Activated CD4-positive, alpha-beta T cell treated with anti-CD3 and anti-CD28 coated beads, Interleukin-2, Interleukin-6, amounts not matched to agents 100 ng/mL and 50 ng/mL, durations not matched to agents 16 hours and 8 hours (primary cell): ENCODE results near the gene SIPA1.
"Not testable (repeated sequence)": the region's sequence is repeated elsewhere in the genome, so short reads cannot be mapped to it uniquely, and the experiment has no call there.

Experiments used
- DNase-seq: peaks from one replicate; pipeline ENCODE4 v3.0.0-alpha.2; 2020

Gene SIPA1

DNA sequence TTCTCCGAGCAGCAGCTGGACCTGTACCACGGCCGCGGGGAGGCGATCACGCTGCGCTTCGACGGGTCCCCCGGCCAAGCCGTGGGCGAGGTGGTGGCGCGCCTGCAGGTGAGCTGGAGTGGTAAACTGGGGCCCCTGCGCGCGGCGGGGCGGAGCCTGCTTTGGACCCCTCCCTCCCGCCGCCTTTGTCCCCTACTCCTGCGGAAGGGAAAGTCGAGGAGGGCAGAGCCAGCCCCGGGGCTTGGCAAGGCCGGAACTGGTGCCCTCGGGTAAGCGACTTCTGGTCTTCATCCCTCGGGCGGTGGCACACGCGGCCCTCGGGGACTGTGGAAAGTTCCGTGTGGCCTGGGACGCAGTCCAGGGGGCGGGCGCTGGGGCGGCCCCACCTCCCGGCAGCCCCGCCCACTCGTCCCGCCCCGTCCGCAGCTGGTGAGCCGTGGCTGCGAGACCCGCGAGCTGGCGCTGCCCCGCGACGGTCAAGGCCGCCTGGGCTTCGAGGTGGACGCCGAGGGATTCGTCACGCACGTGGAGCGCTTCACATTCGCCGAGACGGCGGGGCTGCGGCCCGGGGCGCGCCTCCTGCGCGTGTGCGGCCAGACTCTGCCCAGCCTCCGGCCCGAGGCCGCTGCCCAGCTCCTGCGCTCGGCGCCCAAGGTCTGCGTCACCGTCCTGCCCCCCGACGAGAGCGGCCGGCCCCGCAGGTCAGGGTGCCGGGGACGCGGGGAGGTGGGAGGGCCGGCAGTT is 9.2 kb downstream of the SIPA1 start:
- no peak for DNase-seq

DNA sequence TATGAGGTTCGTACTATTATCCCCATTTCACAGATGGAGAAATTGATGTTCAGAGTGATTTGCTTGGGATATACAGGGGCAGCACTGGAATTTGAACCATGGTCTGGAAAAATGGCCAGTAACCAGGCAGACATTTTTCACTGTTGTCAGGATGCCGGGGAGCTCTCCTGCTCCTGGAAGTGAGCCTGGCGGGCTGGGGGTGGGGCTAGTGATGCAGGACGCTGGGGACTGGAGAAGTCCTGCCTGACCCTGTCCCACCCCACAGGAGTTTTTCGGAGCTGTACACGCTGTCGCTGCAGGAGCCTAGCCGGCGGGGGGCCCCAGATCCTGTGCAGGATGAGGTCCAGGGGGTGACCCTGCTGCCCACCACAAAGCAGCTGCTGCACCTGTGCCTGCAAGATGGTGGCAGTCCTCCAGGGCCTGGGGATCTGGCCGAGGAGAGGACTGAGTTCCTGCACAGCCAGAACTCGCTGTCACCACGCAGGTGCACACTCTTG is 11.1 kb downstream of the SIPA1 start:
- DNase-seq: no peak

DNA sequence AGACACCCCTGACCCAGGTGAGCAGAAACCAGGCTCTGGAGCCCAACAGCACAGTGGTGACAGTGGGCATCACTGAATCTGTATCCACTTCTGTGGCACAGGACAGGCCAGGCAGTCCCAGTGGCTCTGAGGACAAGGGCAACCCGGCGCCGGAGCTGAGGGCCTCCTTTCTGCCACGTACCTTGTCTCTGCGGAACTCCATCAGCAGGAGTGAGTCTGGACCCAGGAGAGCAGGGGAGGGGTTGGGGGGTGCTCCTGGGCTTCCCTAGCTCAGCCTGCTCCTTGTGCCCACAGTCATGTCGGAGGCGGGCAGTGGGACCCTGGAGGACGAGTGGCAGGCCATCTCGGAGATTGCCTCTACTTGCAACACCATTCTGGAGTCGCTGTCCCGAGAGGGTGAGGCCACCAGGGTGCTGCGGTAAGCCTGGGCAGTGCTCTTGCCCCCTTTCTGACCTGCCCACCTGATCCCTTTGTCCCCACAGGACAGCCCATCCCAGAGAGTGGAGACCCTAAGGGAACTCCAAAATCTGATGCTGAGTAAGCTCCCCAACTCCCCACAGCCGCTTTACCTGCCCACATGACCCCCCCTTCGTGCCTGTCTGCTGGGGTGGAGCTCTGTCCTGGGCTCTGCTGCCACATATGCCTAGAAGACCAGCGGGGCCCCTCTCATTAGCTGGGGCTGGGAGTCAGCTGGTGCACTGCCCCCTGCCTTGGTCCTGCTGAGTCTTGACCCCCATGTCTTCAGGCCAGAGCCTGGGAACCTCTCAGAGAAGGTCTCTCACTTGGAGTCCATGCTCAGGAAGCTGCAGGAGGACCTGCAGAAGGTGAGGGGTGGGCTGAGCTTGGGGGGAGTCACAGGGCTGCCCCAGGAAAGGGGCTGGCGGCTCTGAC is 12.0 kb downstream of the SIPA1 start:
- no peak for DNase-seq

DNA sequence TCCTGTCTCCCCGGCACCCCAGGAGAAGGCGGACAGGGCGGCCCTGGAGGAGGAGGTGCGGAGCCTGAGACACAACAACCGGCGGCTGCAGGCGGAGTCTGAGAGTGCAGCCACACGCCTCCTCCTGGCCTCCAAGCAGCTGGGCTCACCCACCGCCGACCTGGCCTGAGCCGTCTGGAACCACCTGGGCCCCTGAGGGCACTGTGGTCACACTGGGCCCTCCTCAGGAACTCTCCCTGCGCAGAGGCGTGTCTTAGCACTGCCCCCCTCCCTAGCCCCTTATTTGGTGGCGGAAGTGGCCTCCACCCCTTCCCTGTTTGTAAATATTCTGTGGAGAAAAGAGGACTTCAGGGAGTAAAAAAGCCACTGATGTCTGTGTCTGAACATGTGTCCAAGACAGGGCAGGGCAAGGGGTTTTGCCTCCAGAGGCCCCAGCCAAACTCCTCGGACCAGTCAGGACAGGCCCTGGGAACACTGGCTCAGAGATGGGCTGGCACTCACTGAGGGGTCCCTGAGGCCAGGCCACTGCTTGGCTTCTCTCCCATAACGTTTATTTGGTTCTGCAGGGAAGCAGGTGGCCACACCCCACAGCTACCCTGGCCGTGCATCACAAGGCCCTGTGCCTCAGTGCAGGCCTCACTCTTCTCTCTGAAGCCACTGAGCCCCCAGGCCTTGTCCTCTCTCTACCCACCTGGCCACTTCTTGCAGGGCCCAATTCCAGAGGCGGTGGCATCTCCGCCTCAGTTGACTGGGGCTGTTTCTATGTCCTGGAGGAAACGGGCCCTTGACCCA is 12.8 kb downstream of the SIPA1 start:
- DNase-seq: no peak

DNA sequence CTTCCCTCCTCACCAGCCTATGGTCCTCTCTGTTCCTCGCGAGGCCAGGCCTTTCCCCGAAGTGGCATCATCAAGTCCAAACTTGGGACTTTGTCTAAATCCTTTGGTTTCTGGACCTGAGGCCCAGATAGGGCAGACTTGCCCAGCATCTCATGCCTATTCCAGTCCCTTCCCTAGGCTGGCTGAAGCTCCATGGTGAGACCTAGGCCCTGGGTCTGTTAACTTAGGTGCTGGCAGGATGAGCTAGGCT is 13.4 kb downstream of the SIPA1 start:
- DNase-seq: no peak

DNA sequence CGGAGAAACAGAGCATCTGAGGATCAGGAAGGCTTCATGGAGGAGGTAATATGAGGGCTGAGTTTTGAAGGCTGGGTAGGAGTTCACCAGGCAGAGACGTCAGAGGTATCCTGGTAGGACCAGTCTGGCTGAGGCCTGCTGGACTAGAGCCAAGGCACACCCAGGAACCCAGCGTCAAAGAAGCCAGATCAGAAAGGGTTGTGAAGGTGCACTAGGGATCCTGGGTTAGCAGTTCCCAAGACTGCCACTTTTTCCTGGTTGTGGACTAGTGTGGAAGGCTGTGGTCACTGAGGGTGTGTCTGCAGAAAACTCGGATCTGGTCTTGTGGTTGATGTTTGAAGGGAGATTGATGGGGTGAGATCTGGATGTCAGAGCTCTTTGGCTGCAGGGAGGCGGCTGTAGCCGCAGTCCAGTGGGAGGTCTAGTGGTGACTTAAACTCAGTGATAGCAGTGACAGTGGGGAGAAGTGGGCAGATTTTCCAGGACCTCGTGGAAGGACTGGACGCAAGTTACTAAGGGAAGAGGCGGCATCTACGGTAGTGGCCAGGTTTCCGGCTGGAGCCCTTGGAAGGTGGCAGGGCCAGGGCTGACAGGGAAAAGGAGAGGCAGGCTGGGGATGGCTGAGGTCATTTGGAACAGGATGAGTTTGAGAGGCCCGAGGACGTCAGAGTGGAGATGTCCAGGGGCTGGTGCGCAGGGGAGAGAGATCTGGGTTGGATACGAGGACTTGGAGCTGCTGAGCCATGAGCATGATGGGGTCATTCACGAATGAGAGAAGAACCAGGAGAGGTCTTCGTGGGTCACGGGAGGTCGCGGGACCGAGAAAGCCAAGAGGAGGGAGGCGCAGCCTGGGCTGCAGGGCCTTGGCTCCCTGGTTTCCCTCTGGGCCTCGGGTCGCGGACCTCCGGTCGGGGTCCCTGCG is 13.9 kb downstream of the SIPA1 start:
- DNase-seq: no peak

DNA sequence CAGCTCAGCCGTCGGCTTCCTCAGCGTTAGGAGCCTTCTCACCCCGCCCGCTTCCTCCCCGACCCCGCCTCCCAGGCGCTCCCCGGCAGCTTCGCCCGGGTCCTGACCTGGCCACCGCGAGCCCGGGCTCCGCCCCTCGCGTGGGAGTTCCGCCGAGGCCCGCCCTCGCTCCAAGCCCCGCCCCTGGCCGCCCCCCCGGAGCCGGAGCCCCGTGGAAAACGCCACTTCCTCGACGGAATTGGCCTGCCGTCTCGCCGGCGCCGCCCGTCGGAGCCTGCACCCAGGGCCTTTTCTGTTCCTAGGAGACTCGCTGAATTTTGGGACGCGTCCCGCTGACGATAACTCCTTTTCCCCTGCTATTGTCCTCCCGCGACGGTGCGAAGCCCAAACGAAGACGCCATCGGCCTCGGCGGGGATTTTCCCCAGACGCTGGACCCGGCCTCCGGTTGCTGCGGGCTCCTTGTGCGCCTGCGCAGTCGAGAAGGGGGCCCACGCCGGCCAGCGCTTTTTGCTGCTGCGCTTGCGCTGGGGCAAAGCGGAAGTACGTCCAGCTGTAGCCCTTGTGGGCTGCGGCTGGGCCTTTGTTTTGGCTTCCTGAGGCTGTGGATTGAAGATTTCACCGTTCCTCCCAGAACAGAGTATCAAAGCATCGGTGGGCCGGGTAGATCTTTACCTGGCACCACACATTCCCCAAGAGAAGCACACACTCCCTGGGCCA is 14.8 kb downstream of the SIPA1 start:
- peak; percentile 95 for DNase-seq

DNA sequence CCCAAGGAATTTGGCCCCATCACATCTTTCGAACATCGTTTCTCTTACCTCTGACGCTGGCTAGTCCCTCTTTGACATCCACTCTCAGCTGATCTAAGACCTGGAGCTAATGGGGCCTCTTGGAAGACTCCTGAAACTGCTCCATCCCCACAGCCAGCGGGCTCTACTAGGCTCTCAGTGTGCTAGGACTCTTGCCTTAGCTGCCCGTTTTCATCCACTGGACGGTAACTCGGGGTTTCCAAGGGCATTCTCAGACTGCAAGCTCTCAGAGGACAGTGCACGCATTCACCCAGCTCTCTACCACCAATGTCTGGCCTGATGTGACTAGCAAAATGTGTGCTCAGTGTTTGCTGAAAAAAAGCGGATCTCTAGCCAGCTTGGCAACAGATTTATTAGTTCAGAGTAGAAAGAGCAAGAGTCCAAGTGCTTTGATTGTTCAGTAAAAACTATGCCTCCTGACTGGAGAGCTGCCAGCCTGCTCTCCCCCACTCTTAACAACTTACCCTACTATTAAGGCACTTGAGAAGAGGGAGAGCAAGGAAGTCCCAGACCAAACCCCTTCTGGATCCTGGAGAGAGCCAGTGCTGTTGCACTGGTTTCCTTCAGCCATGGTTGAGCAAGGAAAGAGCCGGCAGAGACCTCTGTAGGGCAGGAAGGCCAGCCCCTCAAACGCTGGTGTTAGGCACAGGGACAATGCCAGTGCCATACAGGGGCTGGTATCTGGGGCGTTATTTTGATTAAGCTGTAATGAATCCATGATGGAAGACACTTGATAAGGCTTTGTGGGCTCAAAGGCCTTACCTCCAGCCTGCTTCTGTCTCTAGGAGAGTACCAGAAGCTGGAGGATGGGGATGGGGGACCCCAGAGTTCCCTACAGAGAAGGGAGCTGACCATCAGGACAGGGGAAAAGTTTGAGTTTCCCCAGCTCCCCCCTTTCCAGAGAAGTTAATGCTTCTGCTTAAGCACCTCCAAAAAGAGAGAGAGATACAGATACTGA is 15.6 kb downstream of the SIPA1 start:
- DNase-seq: no peak

DNA sequence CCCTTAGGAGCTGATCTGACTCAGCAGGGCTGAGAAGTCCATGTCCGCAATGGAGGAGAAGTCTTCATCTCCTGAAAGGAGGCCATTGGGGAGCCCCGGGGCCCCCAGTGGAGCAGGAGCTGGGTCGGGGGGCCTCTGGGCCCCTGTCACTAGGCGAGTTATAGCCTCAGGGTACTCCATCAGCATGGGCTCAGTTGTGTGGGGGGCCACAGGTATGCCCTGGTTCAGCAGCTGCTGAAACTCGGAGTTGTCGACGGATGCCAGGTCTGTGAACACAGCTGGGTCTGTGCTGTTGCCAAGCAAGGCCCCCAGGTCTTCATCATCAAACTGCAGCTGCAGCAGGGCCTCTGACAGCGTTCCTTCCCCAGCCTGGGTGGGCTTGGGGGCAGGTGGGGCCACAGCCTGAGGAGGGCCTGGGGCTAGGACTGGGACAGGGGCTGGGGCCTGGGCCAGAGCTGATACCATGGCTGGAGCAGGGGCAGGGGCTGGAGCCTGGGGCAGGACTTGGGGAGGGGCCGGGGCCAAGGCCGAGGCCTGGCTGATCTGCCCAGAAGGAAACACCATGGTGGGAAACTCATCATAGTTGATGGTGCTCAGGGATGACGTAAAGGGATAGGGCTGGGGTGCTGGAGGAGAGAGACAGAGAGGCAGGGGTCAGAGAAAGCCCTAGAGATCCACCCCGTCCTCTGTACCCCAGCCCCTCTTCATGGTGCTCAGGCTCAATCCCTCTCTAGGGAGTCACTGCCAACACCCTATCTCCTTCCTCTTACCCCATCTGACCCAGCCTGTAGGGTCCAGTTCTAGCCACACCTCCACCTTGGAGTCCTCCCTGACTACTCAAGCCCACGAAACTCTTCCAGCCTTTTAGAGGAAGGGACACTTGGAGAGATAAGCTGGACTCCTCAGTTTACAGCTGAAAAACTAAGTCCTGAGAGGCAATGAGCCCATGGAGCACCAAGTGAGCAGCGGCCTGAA is 16.8 kb downstream of the SIPA1 start:
- DNase-seq: no peak

DNA sequence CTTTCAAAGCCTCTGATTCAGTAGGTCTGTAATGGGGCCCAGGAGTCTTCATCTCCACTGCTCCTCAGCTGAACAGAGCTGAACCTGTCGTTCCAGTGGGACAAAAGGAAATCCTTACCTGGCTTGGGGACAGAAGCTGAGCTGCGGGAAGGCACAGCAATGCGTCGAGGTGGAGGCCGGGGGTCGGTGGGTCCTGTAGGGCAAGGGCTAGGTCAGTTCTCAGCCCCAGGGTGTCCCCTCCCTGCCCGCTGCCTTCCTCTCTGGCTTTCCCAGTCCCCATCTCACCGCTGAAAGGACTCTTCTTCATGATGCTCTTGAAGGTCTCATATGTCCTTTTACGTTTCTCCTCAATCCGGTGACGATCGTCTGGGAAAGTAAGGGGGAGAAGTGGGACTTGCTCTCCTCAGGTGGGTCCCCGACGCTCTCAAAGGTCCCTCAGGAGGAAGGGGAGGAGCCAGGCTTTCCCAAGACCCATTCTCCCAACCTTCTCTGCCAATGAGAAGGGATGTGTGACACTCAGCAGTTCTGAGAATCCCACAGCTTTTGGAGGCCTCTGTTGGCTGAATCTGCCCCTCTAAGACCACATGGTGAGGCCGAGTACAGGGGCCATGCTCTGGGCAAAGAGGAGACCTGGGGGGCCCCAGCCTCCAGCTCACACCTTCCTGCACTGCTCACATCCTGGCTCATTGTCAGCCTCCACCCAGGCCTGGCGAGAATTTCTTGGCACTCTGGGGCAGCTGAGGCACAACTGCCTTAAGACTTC is 17.9 kb downstream of the SIPA1 start:
- no peak for DNase-seq

DNA sequence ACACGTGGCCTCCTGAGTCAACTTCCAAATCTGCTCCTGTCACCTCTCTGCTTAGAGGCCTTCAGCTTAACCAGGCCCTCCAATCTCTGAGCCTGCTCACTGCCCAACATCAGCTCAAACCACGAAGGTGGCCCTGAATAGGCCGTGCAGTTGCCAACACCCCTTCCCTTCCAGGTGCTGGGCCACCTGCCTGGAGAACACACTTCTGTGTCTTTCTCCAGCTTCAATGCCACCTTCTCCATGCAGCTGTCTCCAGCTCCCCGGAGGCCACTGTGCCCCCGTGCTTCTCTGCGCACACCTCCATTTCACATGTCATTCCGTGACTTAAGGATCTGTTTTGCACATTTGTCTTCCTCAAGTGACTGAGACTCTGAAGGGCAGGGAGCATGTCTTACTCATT is 19.5 kb downstream of the SIPA1 start:
- no peak for DNase-seq

DNA sequence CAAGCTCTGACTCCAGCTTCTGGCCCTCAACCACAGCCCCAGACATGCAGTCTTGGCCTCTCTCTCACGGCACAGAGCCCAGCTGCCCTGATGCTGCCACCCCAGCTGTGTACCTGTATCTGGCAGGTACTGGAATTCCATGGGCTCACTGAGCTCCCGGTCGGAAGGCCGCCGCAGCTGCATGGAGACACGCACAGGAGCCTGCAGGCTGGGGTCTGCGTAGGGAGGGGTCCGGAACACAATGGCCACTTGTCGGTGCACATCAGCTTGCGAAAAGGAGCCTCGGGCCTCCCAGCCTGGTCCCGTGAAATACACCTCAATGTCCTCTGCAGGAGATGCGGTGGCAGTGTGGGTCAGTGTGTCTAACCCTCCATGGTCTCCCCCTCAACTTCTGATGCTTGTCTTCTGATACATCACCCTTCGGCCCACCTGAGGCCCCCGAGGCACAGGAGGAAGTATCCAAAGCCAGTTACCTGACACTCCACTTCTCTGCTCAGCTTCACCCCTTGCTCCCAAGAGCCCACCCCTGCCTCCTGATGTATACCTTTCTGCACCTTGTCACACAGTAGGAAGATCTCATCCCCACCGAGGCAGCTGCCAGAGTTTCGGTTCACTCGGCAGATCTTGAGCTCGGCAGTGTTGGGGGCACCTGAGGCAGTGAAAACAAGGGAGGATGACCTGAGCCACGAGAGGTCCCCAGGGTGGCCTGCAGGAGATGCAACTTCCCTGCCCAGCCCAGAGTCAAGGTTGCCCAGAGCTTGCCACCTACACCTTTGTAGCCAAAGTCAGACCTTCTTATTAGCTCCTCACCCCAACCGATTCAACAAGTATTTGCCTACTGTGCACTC is 20.5 kb downstream of the SIPA1 start:
- DNase-seq: no peak

DNA sequence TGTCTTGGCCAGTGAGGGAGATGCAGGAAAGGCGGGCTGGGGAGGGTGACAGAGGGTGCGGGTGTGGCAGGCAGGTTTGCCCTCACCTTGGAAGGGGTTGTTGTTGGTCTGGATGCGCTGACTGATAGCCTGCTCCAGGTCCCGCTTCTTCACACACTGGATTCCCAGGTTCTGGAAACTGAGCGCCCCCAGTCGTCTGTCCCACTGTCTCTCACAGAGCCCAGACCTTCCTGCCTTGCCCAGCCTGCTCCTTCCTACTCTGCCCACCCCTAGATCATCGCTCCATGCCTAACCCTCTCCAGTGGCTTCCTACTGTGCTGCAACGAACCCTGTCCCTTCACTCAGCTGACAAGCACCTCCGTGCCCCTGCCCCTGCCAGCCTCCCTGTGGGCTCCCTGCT is 22.1 kb downstream of the SIPA1 start:
- no peak for DNase-seq

DNA sequence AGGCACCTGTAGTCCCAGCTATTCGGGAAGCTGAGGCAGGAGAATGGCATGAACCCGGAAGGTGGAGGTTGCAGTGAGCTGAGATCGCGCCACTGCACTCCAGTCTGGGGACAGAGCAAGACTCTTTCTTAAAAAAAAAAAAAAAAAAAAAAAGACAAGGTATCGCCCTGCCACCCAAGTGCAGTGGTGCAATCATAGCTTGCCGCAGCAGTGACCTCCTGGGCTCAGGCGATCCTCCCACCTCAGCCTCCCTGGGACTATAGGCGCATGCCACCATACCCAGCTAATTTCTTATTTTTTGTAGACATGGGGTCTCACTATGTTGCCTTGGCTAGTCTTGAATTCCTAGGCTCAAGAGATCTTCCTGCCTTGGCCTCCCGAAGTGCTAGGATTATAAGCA is 23.0 kb downstream of the SIPA1 start:
- not testable (repeated sequence) for DNase-seq

DNA sequence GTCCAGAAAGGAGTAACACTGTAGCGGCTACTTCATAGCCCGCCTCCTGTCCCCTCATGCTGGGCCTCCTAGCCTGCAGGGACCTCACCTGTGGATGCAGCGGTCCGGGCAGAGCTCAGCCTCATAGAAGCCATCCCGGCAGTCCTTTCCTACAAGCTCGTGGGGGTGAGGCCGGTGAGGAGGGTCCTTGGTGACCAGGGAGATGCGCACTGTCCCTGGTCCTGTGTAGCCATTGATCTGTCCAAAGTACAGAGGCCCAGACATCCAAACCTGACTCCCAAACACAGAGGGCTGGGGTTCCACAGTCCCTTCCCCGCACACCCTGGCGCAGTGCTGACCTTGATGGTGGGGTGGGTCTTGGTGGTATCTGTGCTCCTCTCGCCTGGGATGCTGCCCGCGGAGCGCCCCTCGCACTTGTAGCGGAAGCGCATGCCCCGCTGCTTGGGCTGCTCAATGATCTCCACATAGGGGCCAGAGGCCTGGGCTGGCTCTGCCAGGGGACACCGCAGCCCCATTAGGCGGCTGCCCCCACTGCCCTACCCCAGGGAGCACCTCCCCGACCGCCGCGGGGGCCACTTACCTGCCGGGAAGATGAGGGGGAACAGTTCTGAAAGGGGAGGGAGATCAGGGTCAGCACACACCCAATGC is 23.8 kb downstream of the SIPA1 start:
- no peak for DNase-seq

DNA sequence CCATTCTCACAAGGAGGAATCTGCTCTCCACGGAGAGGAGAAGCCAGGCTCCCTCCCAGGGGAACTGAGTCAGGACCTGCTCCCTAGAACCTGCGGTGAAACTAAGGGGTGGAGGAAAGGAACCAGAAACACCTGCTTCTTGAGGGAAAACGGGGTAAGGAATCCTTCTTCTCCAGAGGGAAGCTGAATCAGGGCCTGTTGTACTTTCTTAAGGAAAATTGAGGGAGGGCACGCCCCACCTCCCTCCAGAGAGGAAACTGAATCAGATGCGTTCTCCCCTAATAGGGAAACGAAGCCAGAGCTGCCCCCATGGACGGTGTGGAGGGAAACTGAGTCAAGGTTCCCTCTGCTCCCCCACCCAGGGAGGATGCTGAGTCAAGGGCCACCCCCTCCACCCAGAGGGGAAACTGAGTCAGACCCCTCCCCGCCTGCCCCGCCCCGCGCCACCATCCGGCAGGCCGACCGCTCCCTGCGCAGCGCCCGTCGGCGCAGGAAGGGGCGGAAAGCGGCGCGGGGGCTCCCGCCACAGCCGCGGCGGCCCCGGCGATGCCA is 24.4 kb downstream of the SIPA1 start:
- DNase-seq: no peak
